Right lobe of liver (tissue), 4 donors: Measurements from ENCODE around the gene ELMO1.

Experiments used
- CTCF ChIP-seq, 4 donors: fragments of 200-600 bp in 3 of 4; fragments of 450-650 bp in 1 of 4; IDR thresholded peaks; one replicate each; pipeline versions ENCODE4 v1.5.1 to v1.8.0; 2016 to 2022; ENCODE audit warnings: antibody characterized with exemption in 4 of 4, mild to moderate bottlenecking in 2 of 4
- POLR2A ChIP-seq: fragments of 450-650 bp; IDR thresholded peaks from one replicate; pipeline ENCODE4 v1.6.1; 2017; ENCODE audit warnings: antibody characterized with exemption, mild to moderate bottlenecking
- donor health status: DM: no; HTN: no; CAD: no.
- donor health status: DM: no; HTN: no; CAD: no.
- donor health status: DM: no; HTN: yes; CAD: no.

GRCh38 chr7:37009125-37009675 lies 439.5 kb downstream of the ELMO1 start:
- TF ChIP-seq CTCF (IDR thresholded peaks at IDR 0.05) (no peak), POLR2A (no peak)
